ENCODE results near the gene PIK3R3. TPM values are rescaled to one million over a fixed set of nuclear protein-coding genes. Genes with fewer than 3 reads are reported as not detected.

PIK3R3 gene
- total RNA-seq, 1 experiment from 2014 or later, result 1.6 TPM

GRCh38 chr1:46133781-46134350, 1.4 kb upstream of the PIK3R3 start:
- Histone ChIP-seq H3K79me2 (ENCODE audit: insufficient read depth, low read length) (no peaks in the 10 kb centered on the region), H3K9ac (ENCODE audit: low read length) (no peak overlapping the region), H3K27me3 (ENCODE audit: insufficient read depth, low read length) (no peaks in the 10 kb centered on the region), H3K4me1 (ENCODE audit: control insufficient read depth in 1 of 2, insufficient read depth in 2 of 2, low read length in 2 of 2) (peaks cover 18 to 19% of the 10 kb centered on the region in 2 experiments), H3K9me2 (ENCODE audit: insufficient read depth) (no peaks in the 10 kb centered on the region), H3K4me2 (ENCODE audit: low read length) (peak overlapping the region; percentile 76), H3K4me3 (replicated peaks in 1 of 2; ENCODE audit: low read depth in 1 of 2, low read length in 2 of 2) (no peak overlapping the region), H3K27ac (ENCODE audit: low read depth, low read length) (no peak overlapping the region), H2AFZ (ENCODE audit: low read depth, low read length, poor library complexity, severe bottlenecking) (no peak overlapping the region), H4K20me1 (ENCODE audit: insufficient read depth) (no peaks in the 10 kb centered on the region), H3K36me3 (ENCODE audit: control insufficient read depth in 1 of 2, insufficient read depth in 2 of 2, low read length in 2 of 2) (no peaks in the 10 kb centered on the region), H3K9me3 (ENCODE audit: control insufficient read depth in 1 of 2, insufficient read depth in 1 of 2, low read depth in 1 of 2, low read length in 2 of 2) (no peaks in the 10 kb centered on the region)
- TF ChIP-seq FOSL1 (IDR thresholded peaks at IDR 0.05; ENCODE audit: low read depth) (no peak), TCF7L2 (IDR thresholded peaks at IDR 0.05; ENCODE audit: borderline replicate concordance, extremely low read depth, insufficient read depth, insufficient read length) (no peak), ATF3 (IDR thresholded peaks at IDR 0.05) (no peak), SRF (IDR thresholded peaks at IDR 0.05; ENCODE audit: low read depth) (no peak), SIN3A (IDR thresholded peaks at IDR 0.05; ENCODE audit: low read depth) (no peak), CEBPB (IDR thresholded peaks at IDR 0.05; ENCODE audit: low read depth) (no peak)
- TF ChIP-seq, protein P1, sequence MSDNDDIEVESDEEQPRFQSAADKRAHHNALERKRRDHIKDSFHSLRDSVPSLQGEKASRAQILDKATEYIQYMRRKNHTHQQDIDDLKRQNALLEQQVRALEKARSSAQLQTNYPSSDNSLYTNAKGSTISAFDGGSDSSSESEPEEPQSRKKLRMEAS (IDR thresholded peaks at IDR 0.05), result no peak
- ChIA-PET POLR2A (no interaction called here), RAD21 (ENCODE audit: low non-redundant PET in 1 of 2, low total read pairs in 2 of 2, uncharacterized antibody in 2 of 2, unreplicated experiment in 2 of 2) (no interaction called here), CTCF (no interaction called here)
- DNase-seq (ENCODE audit: low read depth, low spot score), result no peak
- BruUV-seq (replicated peaks), result no TSS peak
- intact Hi-C loops (cut with micrococcal nuclease), result no loop called here
- ATAC-seq, result no peak

DNA sequence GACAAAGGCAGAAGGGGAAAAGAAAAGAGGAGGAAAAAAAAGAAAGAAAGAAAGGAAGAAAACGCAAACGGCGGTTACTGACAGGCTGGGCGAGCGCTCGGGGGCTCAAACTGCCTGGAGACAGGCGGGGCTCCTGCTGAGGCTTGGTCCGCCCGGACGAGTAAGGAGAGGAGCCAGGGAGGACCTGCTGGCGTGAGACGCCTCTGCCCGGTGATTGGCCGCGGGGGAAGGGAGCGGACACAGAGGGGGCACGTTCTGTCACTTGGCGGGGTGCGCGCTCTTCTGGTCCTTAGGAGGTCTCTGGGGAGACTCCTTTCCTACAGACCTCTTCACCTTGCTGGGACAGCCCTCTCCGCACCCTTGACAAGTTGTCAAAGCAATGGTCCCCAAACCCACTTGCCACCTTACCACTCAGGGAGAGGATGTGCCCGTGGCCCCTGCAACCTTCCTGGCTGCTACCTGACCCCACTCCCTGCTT, 791 bp upstream of the PIK3R3 start:
- ATAC-seq, result peak; percentile 75
- H3K27me3 ChIP-seq (ENCODE audit: insufficient read depth, low read length), result no peaks in the 10 kb centered on the region
- no TSS peak for BruUV-seq (replicated peaks)
- H3K79me2 ChIP-seq (ENCODE audit: insufficient read depth, low read length), result no peaks in the 10 kb centered on the region
- no peaks in the 10 kb centered on the region for H4K20me1 ChIP-seq (ENCODE audit: insufficient read depth)
- H3K4me1 ChIP-seq (ENCODE audit: control insufficient read depth in 1 of 2, insufficient read depth in 2 of 2, low read length in 2 of 2), result peaks cover 18 to 19% of the 10 kb centered on the region in 2 experiments
- intact Hi-C loops (cut with micrococcal nuclease), result no loop called here
- H3K4me2 ChIP-seq (ENCODE audit: low read length), result peak overlapping the region; percentile 76
- no peaks in the 10 kb centered on the region for H3K36me3 ChIP-seq (ENCODE audit: control insufficient read depth in 1 of 2, insufficient read depth in 2 of 2, low read length in 2 of 2)
- no peak overlapping the region for H2AFZ ChIP-seq (ENCODE audit: low read depth, low read length, poor library complexity, severe bottlenecking)
- ChIA-PET POLR2A (no interaction called here), RAD21 (ENCODE audit: low non-redundant PET in 1 of 2, low total read pairs in 2 of 2, uncharacterized antibody in 2 of 2, unreplicated experiment in 2 of 2) (no interaction called here), CTCF (no interaction called here)
- peak overlapping the region; percentile 17; the same call in 1 of the 2 replicates for H3K27ac ChIP-seq (ENCODE audit: low read depth, low read length)
- H3K4me3 ChIP-seq (replicated peaks in 1 of 2; ENCODE audit: low read depth in 1 of 2, low read length in 2 of 2), result peak overlapping the region; percentile 37 to 46
- no peak overlapping the region for H3K9ac ChIP-seq (ENCODE audit: low read length)
- no peak for DNase-seq (ENCODE audit: low read depth, low spot score)
- H3K9me3 ChIP-seq (ENCODE audit: control insufficient read depth in 1 of 2, insufficient read depth in 1 of 2, low read depth in 1 of 2, low read length in 2 of 2), result no peaks in the 10 kb centered on the region
- H3K9me2 ChIP-seq (ENCODE audit: insufficient read depth), result no peaks in the 10 kb centered on the region
- TF ChIP-seq ZFX (IDR thresholded peaks at IDR 0.05) (no peak), YY1 (IDR thresholded peaks at IDR 0.05; ENCODE audit: extremely low read depth, insufficient replicate concordance, low read depth, low read length) (no peak), FOSL1 (IDR thresholded peaks at IDR 0.05; ENCODE audit: low read depth) (no peak), SP1 (IDR thresholded peaks at IDR 0.05; ENCODE audit: low read depth) (no peak), JUND (IDR thresholded peaks at IDR 0.05) (no peak), SRF (IDR thresholded peaks at IDR 0.05; ENCODE audit: low read depth) (no peak), EGR1 (IDR thresholded peaks at IDR 0.05; ENCODE audit: low read depth) (no peak), CTCF (IDR thresholded peaks at IDR 0.05 in 2 of 3, conservative IDR thresholded peaks at IDR 0.05 in 1 of 3; ENCODE audit: borderline replicate concordance in 1 of 3, insufficient read depth in 1 of 3, low read depth in 2 of 3, low read length in 2 of 3) (no peak), RAD21 (IDR thresholded peaks at IDR 0.05; ENCODE audit: low read depth) (no peak), ZBTB33 (IDR thresholded peaks at IDR 0.05; ENCODE audit: extremely low read depth, insufficient replicate concordance, low read length) (no peak), EZH2phosphoT487 (IDR thresholded peaks at IDR 0.05; ENCODE audit: borderline replicate concordance) (no peak), TCF7L2 (IDR thresholded peaks at IDR 0.05; ENCODE audit: borderline replicate concordance, extremely low read depth, insufficient read depth, insufficient read length) (no peak), ELF1 (IDR thresholded peaks at IDR 0.05; ENCODE audit: borderline replicate concordance, low read depth) (no peak)
